ENCODE results near the gene LEP. TPM values are rescaled to one million over a fixed set of nuclear protein-coding genes. Genes with fewer than 3 reads are reported as not detected.

Gene LEP
- total and polyA plus RNA-seq, 9 of the 15 experiments (the other 6 are each of a cell fraction or from before 2014, with no cell fraction given): not detected

GRCh38 chr7:128205068-128205467 is 36.0 kb upstream of the LEP start:
- H2AFZ ChIP-seq (ENCODE audit: low read depth, low read length): no peak overlapping the region
- no peak overlapping the region for H3K4me3 ChIP-seq
- CTCF ChIA-PET (ENCODE audit: low intra/inter-chr PET ratio): interaction anchor here (1.1 kb wide), 1 partner anchor 732 kb away, joined by 3 read pairs; no protein-coding TSS in a partner anchor
- H3K9me3 ChIP-seq (replicated peaks; ENCODE audit: control insufficient read depth, insufficient read depth, low read depth, low read length): no peaks in the 10 kb centered on the region; the same call in 1 of the 2 replicates
- intact Hi-C loops (cut with micrococcal nuclease): loop anchor here (5.0 to 10.0 kb wide), 4 partner anchors 250 to 1400 kb away; no protein-coding TSS in a partner anchor
- 28% methylated on average over 4 of the region's 4 CpGs for WGBS (ENCODE audit: insufficient coverage, low coverage, missing lambda C conversion rate)
- BruUV-seq (replicated peaks): no TSS peak
- TF ChIP-seq KDM1A (IDR thresholded peaks at IDR 0.05) (peak in 1 of 2 experiments; percentile 23; a peak in 1 of 4 replicates), REST (IDR thresholded peaks at IDR 0.05; ENCODE audit: borderline replicate concordance) (no peak), REST (CRISPR knock-in tag; IDR thresholded peaks at IDR 0.05; ENCODE audit: low read depth) (no peak), SREBF2 (CRISPR knock-in tag; IDR thresholded peaks at IDR 0.05) (no peak), RBM25 (IDR thresholded peaks at IDR 0.05; ENCODE audit: low read depth, low read length, severe bottlenecking) (peak; percentile 30), BCOR (IDR thresholded peaks at IDR 0.05) (peak; percentile 50)
- H3K9ac ChIP-seq (ENCODE audit: insufficient read depth in 1 of 2, low read depth in 2 of 2, low read length in 2 of 2): no peak overlapping the region
- H3K4me1 ChIP-seq (replicated peaks in 1 of 2; ENCODE audit: control insufficient read depth in 2 of 2, insufficient read depth in 2 of 2, low read length in 2 of 2): peaks cover 13 to 41% of the 10 kb centered on the region in 2 experiments; a peak in 4 of 5 replicates
- no peaks in the 10 kb centered on the region for H3K36me3 ChIP-seq (ENCODE audit: control insufficient read depth, insufficient read depth, low read length)
- POLR2A ChIA-PET: no interaction called here
- H3K27ac ChIP-seq (ENCODE audit: extremely low read depth, low read depth, low read length): no peak overlapping the region; the same call in 1 of the 3 replicates
- no peak for DNase-seq (ENCODE audit: extremely low read depth in 1 of 4, low spot score in 3 of 4)
- peaks cover 9 to 65% of the 10 kb centered on the region in 2 experiments; a peak in 4 of 5 replicates for H3K27me3 ChIP-seq (ENCODE audit: control insufficient read depth in 2 of 2, insufficient read depth in 2 of 2, low read length in 2 of 2)
- H3K79me2 ChIP-seq (ENCODE audit: control insufficient read depth, insufficient read depth, low read length): no peaks in the 10 kb centered on the region
- H4K20me1 ChIP-seq (replicated peaks; ENCODE audit: control insufficient read depth, insufficient read depth, low read length): peaks cover 8% of the 10 kb centered on the region; the same call in 1 of the 2 replicates
- in situ Hi-C loops (cut with MboI): loop anchor here (5.0 kb wide), 1 partner anchor 493 kb away; no protein-coding TSS in a partner anchor
- ATAC-seq: no peak
- no peaks in the 10 kb centered on the region for H3K9me1 ChIP-seq (ENCODE audit: control insufficient read depth, insufficient read depth, low read length)
- FAIRE-seq: no peak
- no peak overlapping the region for H3K4me2 ChIP-seq (ENCODE audit: insufficient read depth, low read length)
